Spleen (tissue), 11 donors: Measurements from ENCODE around the gene STX8. TPM values are rescaled to one million over a fixed set of nuclear protein-coding genes. Genes with fewer than 3 reads are reported as not detected.

Source experiments
- DNase-seq: peaks from one replicate; pipeline ENCODE4 v3.0.0-alpha.2; 2020
- H3K27ac ChIP-seq, 8 donors: fragments of 200-600 bp; sonication (generic) in 7 of 8; 1 replicate in 4 of 8; 2 replicates in 4 of 8; pipeline versions ENCODE4 v1.5.0 to v1.8.0; 2016 to 2021; ENCODE audit warnings: inconsistent platforms in 4 of 8, mild to moderate bottlenecking in 4 of 8, moderate library complexity in 1 of 8
- H3K27me3 ChIP-seq, 7 donors: fragments of 200-600 bp; sonication (generic) in 6 of 7; replicated peaks in 1 of 7; 1 replicate in 4 of 7; 2 replicates in 3 of 7; pipeline versions ENCODE4 v1.5.0 to v1.8.0; 2016 to 2021; ENCODE audit warnings: inconsistent platforms in 3 of 7, mild to moderate bottlenecking in 1 of 7
- H3K36me3 ChIP-seq, 6 donors: fragments of 200-600 bp; sonication (generic) in 5 of 6; 1 replicate in 4 of 6; 2 replicates in 2 of 6; pipeline versions ENCODE4 v1.5.0 to v1.8.0; 2016 to 2021; ENCODE audit warnings: inconsistent platforms in 2 of 6
- H3K4me1 ChIP-seq, 6 donors: fragments of 200-600 bp; sonication (generic) in 5 of 6; 1 replicate in 3 of 6; 2 replicates in 3 of 6; pipeline versions ENCODE4 v1.5.0 to v1.8.0; 2016 to 2021; ENCODE audit warnings: inconsistent platforms in 3 of 6
- H3K4me3 ChIP-seq, 8 donors: fragments of 200-600 bp; sonication (generic) in 7 of 8; 1 replicate in 4 of 8; 2 replicates in 4 of 8; pipeline versions ENCODE4 v1.5.0 to v1.8.0; 2016 to 2021; ENCODE audit warnings: inconsistent platforms in 4 of 8, mild to moderate bottlenecking in 4 of 8, moderate library complexity in 2 of 8
- H3K9me3 ChIP-seq, 8 donors: fragments of 200-600 bp; sonication (generic) in 7 of 8; 1 replicate in 4 of 8; 2 replicates in 4 of 8; pipeline versions ENCODE4 v1.5.0 to v1.8.0; 2016 to 2021; ENCODE audit warnings: inconsistent platforms in 4 of 8
- POLR2A ChIP-seq, 3 donors: fragments of 450-650 bp; IDR thresholded peaks; one replicate each; pipeline ENCODE4 v1.5.1; 2017; ENCODE audit warnings: antibody characterized with exemption in 3 of 3, mild to moderate bottlenecking in 1 of 3
- POLR2AphosphoS5 ChIP-seq, 3 donors: sonication (generic); formaldehyde crosslinking; IDR thresholded peaks; one replicate each; pipeline ENCODE4 v1.5.1; 2017; ENCODE audit warnings: antibody characterized with exemption in 3 of 3
- WGBS, 5 donors: extraction: QIAGEN DNeasy Blood & Tissue Kit in 3 of 5; methylation state at CpG; one replicate each; pipeline versions ENCODE4 v1.1.5 to v1.1.7; 2013 to 2018; 5-methylcytosine and 5-hydroxymethylcytosine counted together
- intact Hi-C: fragments of 100-400 bp; cut with DNase I; formaldehyde crosslinking; loops from one replicate; pipeline ENCODE4 v1.15.0; 2023; ENCODE audit warnings: low total_unique reads
- polyA plus RNA-seq, 3 donors: library from polyadenylated mRNA; stranded (reverse); fragments of 200-250 nt; gene quantifications; one replicate each; pipeline ENCODE4 v1.2.1, GENCODE V29; 2013
- total RNA-seq, 7 donors: library from RNA; depleted of rRNA in 3 of 7; stranded (reverse); fragments of >200 nt in 3 of 7; fragmentation: NEBNext Ultra II Directional in 4 of 7; extraction: Animal tissue kit (Norgen Biotek cat#: 25700) in 4 of 7; gene quantifications; one replicate each; pipeline versions ENCODE4 v1.1.0 to v1.2.1, GENCODE V29; 2016 to 2021
- TF ChIP-seq, protein P1 (sequence below), 11 experiments: fragments of 200-600 bp in 7 of 11; fragments of 450-650 bp in 4 of 11; sonication (generic) in 4 of 11; IDR thresholded peaks in 8 of 11; conservative IDR thresholded peaks in 3 of 11; 1 replicate in 7 of 11; 2 replicates in 4 of 11; pipeline versions ENCODE4 v1.4.0 to v1.8.0; 2016 to 2021; ENCODE audit warnings: antibody characterized with exemption in 11 of 11, inconsistent platforms in 4 of 11, mild to moderate bottlenecking in 1 of 11
- donor health status: healthy with polysubstance abuse.
- donor health status: DM: no; HTN: no; CAD: no; lungs with moderate emphysema.
- donor health status: DM: no; HTN: no; CAD: no.
- donor health status: Bipolar disorder and iron deficiency.
- donor health status: healthy.
- donor health status: DM: no; HTN: no; CAD: no.
- donor health status: DM: yes; HTN: yes; CAD: no.

The STX8 gene
- total and polyA plus RNA-seq, 10 donors, result 37.3 to 59.8 (median 48.9) TPM

DNA sequence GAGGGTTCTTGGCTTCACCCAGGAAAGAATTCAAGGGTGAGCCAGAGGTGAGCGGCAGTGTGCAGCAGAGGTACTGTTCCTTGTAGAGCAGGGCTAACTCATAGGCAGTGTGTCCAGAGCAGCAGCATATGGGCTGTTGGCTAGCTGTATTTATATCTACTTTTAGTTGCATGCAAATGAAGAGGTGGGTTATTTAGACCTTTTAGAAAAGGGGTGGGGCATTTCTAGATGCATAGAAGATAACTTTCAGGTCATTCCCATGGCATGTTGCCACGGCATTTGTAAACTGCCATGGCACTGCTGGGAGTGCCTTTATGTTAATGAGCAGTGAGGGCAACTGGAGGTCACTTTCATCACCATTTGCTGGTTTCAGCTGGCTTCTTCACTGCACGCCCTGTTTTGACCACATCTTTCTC, 141.0 kb downstream of the STX8 start:
- DNase-seq, result no peak
- intact Hi-C loops, result no loop called here
- Histone ChIP-seq H3K4me3 (no peak overlapping the region), H3K27me3 (no peaks in the 10 kb centered on the region), H3K9me3 (no peaks in the 10 kb centered on the region), H3K4me1 (peaks cover 9 to 23% (median 18%) of the 10 kb centered on the region in 6 donors), H3K36me3 (peaks cover 0 to 11% (median 0%) of the 10 kb centered on the region in 6 donors), H3K27ac (no peak overlapping the region)
- TF ChIP-seq POLR2AphosphoS5 (IDR thresholded peaks at IDR 0.05) (no peak), POLR2A (IDR thresholded peaks at IDR 0.05) (no peak)
- TF ChIP-seq, protein P1, sequence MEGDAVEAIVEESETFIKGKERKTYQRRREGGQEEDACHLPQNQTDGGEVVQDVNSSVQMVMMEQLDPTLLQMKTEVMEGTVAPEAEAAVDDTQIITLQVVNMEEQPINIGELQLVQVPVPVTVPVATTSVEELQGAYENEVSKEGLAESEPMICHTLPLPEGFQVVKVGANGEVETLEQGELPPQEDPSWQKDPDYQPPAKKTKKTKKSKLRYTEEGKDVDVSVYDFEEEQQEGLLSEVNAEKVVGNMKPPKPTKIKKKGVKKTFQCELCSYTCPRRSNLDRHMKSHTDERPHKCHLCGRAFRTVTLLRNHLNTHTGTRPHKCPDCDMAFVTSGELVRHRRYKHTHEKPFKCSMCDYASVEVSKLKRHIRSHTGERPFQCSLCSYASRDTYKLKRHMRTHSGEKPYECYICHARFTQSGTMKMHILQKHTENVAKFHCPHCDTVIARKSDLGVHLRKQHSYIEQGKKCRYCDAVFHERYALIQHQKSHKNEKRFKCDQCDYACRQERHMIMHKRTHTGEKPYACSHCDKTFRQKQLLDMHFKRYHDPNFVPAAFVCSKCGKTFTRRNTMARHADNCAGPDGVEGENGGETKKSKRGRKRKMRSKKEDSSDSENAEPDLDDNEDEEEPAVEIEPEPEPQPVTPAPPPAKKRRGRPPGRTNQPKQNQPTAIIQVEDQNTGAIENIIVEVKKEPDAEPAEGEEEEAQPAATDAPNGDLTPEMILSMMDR (IDR thresholded peaks at IDR 0.05 in 8 of 11, conservative IDR thresholded peaks at IDR 0.05 in 3 of 11), result no peak
- 88 to 94% (median 91%) methylated on average over 3 of the region's 3 CpGs for WGBS, 5 donors

DNA sequence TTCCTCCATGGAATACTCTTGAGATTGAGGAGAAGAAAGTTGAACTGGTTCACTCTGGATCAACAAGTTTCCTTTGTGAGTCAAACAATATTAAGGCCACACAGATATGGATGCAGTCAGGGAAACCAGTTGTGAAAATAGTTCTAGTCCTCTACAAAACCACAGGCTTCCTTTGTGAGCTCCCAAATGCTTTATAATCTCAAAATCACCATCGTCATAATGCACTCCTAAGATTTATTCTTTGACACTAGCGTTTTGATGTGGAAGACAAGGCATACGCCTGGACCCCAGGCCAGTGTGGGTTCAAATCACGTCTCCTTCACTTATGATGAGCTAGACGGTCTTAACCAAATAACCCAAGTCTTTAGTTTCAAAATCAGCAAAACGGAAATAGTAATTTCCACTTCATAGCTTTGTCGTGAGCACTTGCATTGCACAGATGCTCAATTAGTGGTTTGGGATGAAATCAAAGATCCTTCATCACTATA, 142.6 kb downstream of the STX8 start:
- Histone ChIP-seq H3K4me1 (peaks cover 9 to 23% (median 18%) of the 10 kb centered on the region in 6 donors), H3K27me3 (no peaks in the 10 kb centered on the region), H3K9me3 (no peaks in the 10 kb centered on the region), H3K4me3 (no peak overlapping the region), H3K27ac (peak overlapping the region; percentile 51 to 82 (median 73)), H3K36me3 (peaks cover 0 to 11% (median 0%) of the 10 kb centered on the region in 6 donors)
- intact Hi-C loops, result no loop called here
- TF ChIP-seq POLR2AphosphoS5 (IDR thresholded peaks at IDR 0.05) (no peak), POLR2A (IDR thresholded peaks at IDR 0.05) (no peak)
- TF ChIP-seq, protein P1 (IDR thresholded peaks at IDR 0.05 in 8 of 11, conservative IDR thresholded peaks at IDR 0.05 in 3 of 11), result no peak
- DNase-seq, result no peak
- 50 to 69% (median 65%) methylated on average over 7 of the region's 7 CpGs for WGBS, 5 donors

DNA sequence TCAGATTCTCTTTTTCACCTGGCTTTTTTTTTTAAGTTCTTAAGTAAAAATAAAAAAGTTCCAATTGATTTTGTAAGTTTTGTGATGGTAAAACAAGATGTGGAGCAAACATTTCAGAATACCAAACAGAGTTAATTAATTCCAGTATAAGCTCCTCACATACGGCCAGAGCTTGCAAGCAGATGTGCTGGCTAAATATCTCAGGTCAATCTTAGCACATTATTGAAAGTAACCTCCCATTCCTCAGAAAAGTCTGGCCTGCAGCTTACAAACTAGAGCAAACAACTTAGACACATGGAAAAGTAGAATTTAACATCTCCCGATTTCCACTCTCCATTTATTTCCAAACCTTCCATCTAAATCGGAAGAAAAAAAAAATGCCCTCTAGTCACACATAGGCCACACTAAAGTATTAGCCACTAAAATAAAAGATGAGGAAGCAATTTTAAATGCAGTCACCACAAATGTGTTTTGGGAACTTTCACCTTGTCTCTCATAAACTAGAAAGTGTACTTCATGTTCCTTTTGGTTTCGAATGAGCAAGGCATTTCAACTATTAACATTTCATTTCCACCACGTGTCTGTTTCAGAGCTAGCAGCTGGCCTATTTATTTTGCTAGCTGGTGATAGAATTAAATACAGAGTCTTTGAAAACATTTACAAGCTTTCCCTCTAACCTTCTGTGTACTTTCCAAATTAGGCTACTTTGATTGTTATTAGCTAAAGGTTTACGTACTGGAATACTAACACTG, 143.3 kb downstream of the STX8 start:
- no peak overlapping the region for H3K4me3 ChIP-seq
- peak overlapping the region; percentile 51 to 82 (median 73) for H3K27ac ChIP-seq
- no peak for DNase-seq
- TF ChIP-seq POLR2AphosphoS5 (IDR thresholded peaks at IDR 0.05), result no peak
- no peak for TF ChIP-seq POLR2A (IDR thresholded peaks at IDR 0.05)
- TF ChIP-seq, protein P1 (IDR thresholded peaks at IDR 0.05 in 8 of 11, conservative IDR thresholded peaks at IDR 0.05 in 3 of 11), result no peak
- H3K4me1 ChIP-seq, result peaks cover 9 to 23% (median 18%) of the 10 kb centered on the region in 6 donors
- WGBS, 5 donors, result 51 to 71% (median 66%) methylated on average over 6 of the region's 6 CpGs
- H3K27me3 ChIP-seq, result no peaks in the 10 kb centered on the region
- no peaks in the 10 kb centered on the region for H3K9me3 ChIP-seq
- peaks cover 0 to 11% (median 0%) of the 10 kb centered on the region in 6 donors for H3K36me3 ChIP-seq
- intact Hi-C loops, result no loop called here

DNA sequence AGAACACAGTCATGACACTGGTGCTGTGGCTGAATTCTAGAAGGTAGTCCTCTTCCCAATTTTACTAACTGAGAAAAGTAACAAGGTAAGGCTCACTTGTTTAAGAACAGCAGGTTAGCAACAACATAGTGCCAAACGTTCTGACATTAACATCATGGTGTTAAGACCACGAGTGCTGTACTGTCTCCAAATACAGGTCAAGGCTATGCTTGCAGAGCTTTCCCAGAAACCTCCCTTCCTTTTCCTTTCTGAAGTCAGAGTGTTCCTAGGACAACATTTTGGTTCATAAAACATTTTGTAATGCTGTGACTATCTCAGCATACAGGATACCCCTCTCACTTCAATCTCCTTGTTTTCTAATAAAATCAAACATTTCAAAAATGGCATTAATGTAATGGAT, 144.0 kb downstream of the STX8 start:
- H3K27ac ChIP-seq, result peak overlapping the region; percentile 51 to 82 (median 73)
- 67 to 81% (median 70%) methylated on average over 2 of the region's 2 CpGs for WGBS, 5 donors
- intact Hi-C loops, result no loop called here

More for the DNA sequence above, 144.0 kb downstream of the STX8 start:
- Histone ChIP-seq H3K27me3 (no peaks in the 10 kb centered on the region), H3K4me3 (no peak overlapping the region), H3K9me3 (no peaks in the 10 kb centered on the region), H3K36me3 (peaks cover 0 to 8% (median 0%) of the 10 kb centered on the region in 6 donors), H3K4me1 (peaks cover 9 to 23% (median 18%) of the 10 kb centered on the region in 6 donors)
- TF ChIP-seq POLR2AphosphoS5 (IDR thresholded peaks at IDR 0.05) (peak in 1 of 3 donors; percentile 40), POLR2A (IDR thresholded peaks at IDR 0.05) (no peak)
- TF ChIP-seq, protein P1 (IDR thresholded peaks at IDR 0.05 in 8 of 11, conservative IDR thresholded peaks at IDR 0.05 in 3 of 11), result no peak
- DNase-seq, result no peak
